Hepatocyte (in vitro differentiated cells): ENCODE results near the gene SIRT6.

Source experiments
- EZH2 ChIP-seq: fragments of 200-600 bp; sonication (generic); IDR thresholded peaks from 2 replicates; pipeline ENCODE4 v1.6.1; 2016; ENCODE audit warnings: antibody characterized with exemption, mild to moderate bottlenecking, borderline replicate concordance
- TF ChIP-seq, protein P1 (sequence below): fragments of 200-600 bp; sonication (generic); IDR thresholded peaks from 2 replicates; pipeline ENCODE4 v1.5.1; 2016; ENCODE audit warnings: antibody characterized with exemption, mild to moderate bottlenecking; ENCODE audit not compliant: poor library complexity

DNA sequence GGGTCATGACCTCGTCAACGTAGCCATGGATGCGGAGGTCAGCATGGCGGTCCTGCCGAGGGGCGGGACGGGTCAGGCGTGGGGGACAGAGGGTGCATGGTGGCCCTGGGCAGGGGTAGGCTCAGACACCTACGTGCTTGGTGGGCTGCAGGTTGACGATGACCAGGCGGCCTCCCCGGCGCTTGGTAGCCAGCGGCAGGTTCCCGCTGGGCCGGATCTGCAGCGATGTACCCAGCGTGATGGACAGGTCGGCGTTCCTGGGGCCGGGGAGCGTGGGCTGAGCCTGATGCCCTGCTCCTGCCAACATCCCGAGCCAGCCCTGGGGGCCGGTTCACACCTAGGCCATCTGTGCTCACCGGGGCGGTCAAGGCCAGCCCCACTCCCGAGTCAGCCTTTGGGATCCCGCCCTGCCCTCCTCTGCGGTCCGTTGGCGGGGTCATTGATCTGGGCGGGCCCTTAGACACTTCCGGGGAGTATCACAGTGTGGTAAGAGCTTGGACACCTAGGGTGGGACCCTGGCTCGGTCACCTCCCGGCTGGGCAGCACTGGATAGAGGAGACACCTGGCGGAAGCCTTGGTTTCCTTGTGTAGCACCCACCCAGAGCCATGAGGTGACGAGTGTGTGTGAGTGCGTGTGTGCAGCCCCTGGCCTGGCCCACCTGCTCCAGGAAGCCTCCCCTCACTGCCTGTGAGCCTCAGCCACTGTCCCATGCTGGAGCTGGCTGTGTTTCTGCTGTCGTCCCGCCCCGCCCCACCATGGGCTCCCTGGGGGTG is 7.3 kb downstream of the SIRT6 start:
- TF ChIP-seq, protein P1, sequence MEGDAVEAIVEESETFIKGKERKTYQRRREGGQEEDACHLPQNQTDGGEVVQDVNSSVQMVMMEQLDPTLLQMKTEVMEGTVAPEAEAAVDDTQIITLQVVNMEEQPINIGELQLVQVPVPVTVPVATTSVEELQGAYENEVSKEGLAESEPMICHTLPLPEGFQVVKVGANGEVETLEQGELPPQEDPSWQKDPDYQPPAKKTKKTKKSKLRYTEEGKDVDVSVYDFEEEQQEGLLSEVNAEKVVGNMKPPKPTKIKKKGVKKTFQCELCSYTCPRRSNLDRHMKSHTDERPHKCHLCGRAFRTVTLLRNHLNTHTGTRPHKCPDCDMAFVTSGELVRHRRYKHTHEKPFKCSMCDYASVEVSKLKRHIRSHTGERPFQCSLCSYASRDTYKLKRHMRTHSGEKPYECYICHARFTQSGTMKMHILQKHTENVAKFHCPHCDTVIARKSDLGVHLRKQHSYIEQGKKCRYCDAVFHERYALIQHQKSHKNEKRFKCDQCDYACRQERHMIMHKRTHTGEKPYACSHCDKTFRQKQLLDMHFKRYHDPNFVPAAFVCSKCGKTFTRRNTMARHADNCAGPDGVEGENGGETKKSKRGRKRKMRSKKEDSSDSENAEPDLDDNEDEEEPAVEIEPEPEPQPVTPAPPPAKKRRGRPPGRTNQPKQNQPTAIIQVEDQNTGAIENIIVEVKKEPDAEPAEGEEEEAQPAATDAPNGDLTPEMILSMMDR: no peak
- TF ChIP-seq EZH2: no peak
